Endodermal cell (in vitro differentiated cells): ENCODE results near the gene SH3GLB1. TPM values are rescaled to one million over a fixed set of nuclear protein-coding genes. Genes with fewer than 3 reads are reported as not detected.

Source experiments
- DNase-seq: peaks from one replicate; pipeline ENCODE4 v3.0.0-alpha.2; 2017
- H3K27ac ChIP-seq: 2 replicates; pipeline ENCODE4 v1.5.1; 2013; ENCODE audit warnings: mild to moderate bottlenecking, low read depth, low read length, moderate library complexity
- H3K27me3 ChIP-seq: 2 replicates; pipeline ENCODE4 v1.6.1; 2013; ENCODE audit warnings: mild to moderate bottlenecking, low read length, moderate library complexity; ENCODE audit not compliant: insufficient read depth, control insufficient read depth, poor library complexity, severe bottlenecking
- H3K36me3 ChIP-seq: 2 replicates; pipeline ENCODE4 v1.7.0; 2013; ENCODE audit warnings: mild to moderate bottlenecking, low read length, moderate library complexity; ENCODE audit not compliant: control insufficient read depth, insufficient read depth
- H3K4me1 ChIP-seq: one replicate; pipeline ENCODE4 v1.7.0; 2013; ENCODE audit warnings: low read length; ENCODE audit not compliant: control insufficient read depth, insufficient read depth
- H3K4me3 ChIP-seq: 2 replicates; pipeline ENCODE4 v1.5.1; 2013; ENCODE audit warnings: mild to moderate bottlenecking, low read length, moderate library complexity
- H3K9ac ChIP-seq: 2 replicates; pipeline ENCODE4 v1.6.1; 2013; ENCODE audit warnings: mild to moderate bottlenecking, low read length, moderate library complexity; ENCODE audit not compliant: poor library complexity, severe bottlenecking; ENCODE audit errors: extremely low read depth
- H3K9me3 ChIP-seq: 2 replicates; pipeline ENCODE4 v1.6.1; 2013; ENCODE audit warnings: mild to moderate bottlenecking, low read length, moderate library complexity; ENCODE audit not compliant: control insufficient read depth
- H3K27ac Mint-ChIP-seq: 2 replicates; pipeline ENCODE4 v1.8.0; 2020; ENCODE audit warnings: mixed read lengths
- H3K27me3 Mint-ChIP-seq: 2 replicates; pipeline ENCODE4 v1.8.0; 2021; ENCODE audit warnings: mild to moderate bottlenecking, mixed read lengths; ENCODE audit not compliant: insufficient read depth
- H3K36me3 Mint-ChIP-seq: 2 replicates; pipeline ENCODE4 v1.8.0; 2020; ENCODE audit warnings: low read depth, mixed read lengths
- H3K4me1 Mint-ChIP-seq: 2 replicates; pipeline ENCODE4 v1.8.0; 2020; ENCODE audit warnings: mixed read lengths
- H3K4me3 Mint-ChIP-seq: 2 replicates; pipeline ENCODE4 v1.8.0; 2020; ENCODE audit warnings: mild to moderate bottlenecking, moderate library complexity, mixed read lengths
- H3K9me3 Mint-ChIP-seq: 2 replicates; pipeline ENCODE4 v1.8.0; 2020; ENCODE audit warnings: mild to moderate bottlenecking, mixed read lengths
- CTCF ChIP-seq: fragments of 200-600 bp; sonication (generic); conservative IDR thresholded peaks from 2 replicates; pipeline ENCODE4 v1.5.0; 2021; ENCODE audit warnings: antibody characterized with exemption, mild to moderate bottlenecking
- WGBS, 2 experiments: methylation state at CpG; one replicate each; pipeline versions ENCODE4 v1.1.5 to v1.1.7; 2013; ENCODE audit warnings: missing lambda C conversion rate in 2 of 2, mixed read lengths in 1 of 2; ENCODE audit not compliant: insufficient coverage in 1 of 2, insufficient read length in 1 of 2; 5-methylcytosine and 5-hydroxymethylcytosine counted together
- total RNA-seq, 2 donors: library from RNA; stranded (reverse); fragmentation: NEBNext Ultra II Directional in 1 of 2; extraction: Animal tissue kit (Norgen Biotek cat#: 25700) in 1 of 2; gene quantifications; 2 replicates in 1 of 2; 3 replicates in 1 of 2; pipeline ENCODE4 v1.2.1, GENCODE V29; 2021

Gene SH3GLB1
- total RNA-seq, 2 donors from 2014 or later, result 52.5 to 64.8 TPM

- H3K27me3 ChIP-seq, result no peaks in the 10 kb centered on the region
- no peak overlapping the region for H3K9ac ChIP-seq
- no peaks in the 10 kb centered on the region for H3K27me3 Mint-ChIP-seq
- no peaks in the 10 kb centered on the region for H3K36me3 ChIP-seq
- 91 to 98% methylated on average over 5 to 6 of the region's 6 CpGs for WGBS, 2 experiments
- no peak overlapping the region for H3K4me3 Mint-ChIP-seq
- H3K9me3 Mint-ChIP-seq, result peaks cover 4% of the 10 kb centered on the region
- no peak for TF ChIP-seq CTCF
- no peak for DNase-seq
- H3K27ac Mint-ChIP-seq, result no peak overlapping the region
- peaks cover 13% of the 10 kb centered on the region for H3K4me1 Mint-ChIP-seq
- H3K27ac ChIP-seq, result no peak overlapping the region
- no peaks in the 10 kb centered on the region for H3K36me3 Mint-ChIP-seq
- H3K4me3 ChIP-seq, result no peak overlapping the region
- H3K9me3 ChIP-seq, result peaks cover 5% of the 10 kb centered on the region
- H3K4me1 ChIP-seq, result peaks cover 13% of the 10 kb centered on the region
These were observed 84.2 kb downstream of the SH3GLB1 start for GRCh38 chr1:86788300-86789206.

- no peak overlapping the region for H3K27ac Mint-ChIP-seq
- H3K4me3 Mint-ChIP-seq, result no peak overlapping the region
- Histone ChIP-seq H3K27ac (no peak overlapping the region), H3K9ac (no peak overlapping the region), H3K4me3 (no peak overlapping the region), H3K4me1 (peaks cover 13% of the 10 kb centered on the region), H3K9me3 (no peaks in the 10 kb centered on the region), H3K36me3 (no peaks in the 10 kb centered on the region), H3K27me3 (no peaks in the 10 kb centered on the region)
- H3K4me1 Mint-ChIP-seq, result peaks cover 19% of the 10 kb centered on the region
- H3K36me3 Mint-ChIP-seq, result no peaks in the 10 kb centered on the region
- H3K27me3 Mint-ChIP-seq, result no peaks in the 10 kb centered on the region
- no peak for TF ChIP-seq CTCF
- H3K9me3 Mint-ChIP-seq, result no peaks in the 10 kb centered on the region
- no peak for DNase-seq
These were observed 90.9 kb downstream of the SH3GLB1 start for GRCh38 chr1:86795316-86795715.

Other genes starting within 250 kb of the SH3GLB1 start
- under 1 TPM; 0.24 to 0.60 TPM for gene CLCA1, start 235.6 kb upstream of the SH3GLB1 start, total RNA-seq
- not detected for gene CLCA4, start 157.5 kb upstream of the SH3GLB1 start, total RNA-seq
- gene SELENOF, start 209.6 kb downstream of the SH3GLB1 start, total RNA-seq, result 100 to 1,000 TPM; 140 to 166 TPM
- gene HS2ST1, start 210.1 kb downstream of the SH3GLB1 start, total RNA-seq, result 10 to 100 TPM; 29.0 to 31.5 TPM